Activated CD8-positive, alpha-beta T cell treated with anti-CD3 and anti-CD28 coated beads for 36 hours (primary cell): ENCODE data around the gene FAF1. TPM values are rescaled to one million over a fixed set of nuclear protein-coding genes. Genes with fewer than 3 reads are reported as not detected.

ENCODE experiments used
- ATAC-seq: fragments of 200-7000 bp; cut with Tn5 transposase; one replicate; pipeline ENCODE4 v1.10.0; 2021; ENCODE audit warnings: mild to moderate bottlenecking, moderate library complexity
- CTCF ChIA-PET: fragments of 350-600 bp; sonication (Branson Sonifier 250); formaldehyde crosslinking; loops from one replicate; lab custom pipeline; 2021; ENCODE audit warnings: antibody characterized with exemption; lab: Charles Lee
- POLR2A ChIA-PET: fragments of 350-600 bp; sonication (Branson Sonifier 250); formaldehyde crosslinking; loops from one replicate; lab custom pipeline; 2021; ENCODE audit warnings: antibody characterized with exemption; lab: Charles Lee
- DNase-seq: peaks from one replicate; pipeline ENCODE4 v3.0.0-alpha.2; 2020
- H3K27ac Mint-ChIP-seq: one replicate; pipeline ENCODE4 v1.8.0; 2021; ENCODE audit warnings: mild to moderate bottlenecking, mixed read lengths
- H3K27me3 Mint-ChIP-seq: one replicate; pipeline ENCODE4 v1.8.0; 2021; ENCODE audit warnings: mixed read lengths
- H3K36me3 Mint-ChIP-seq: one replicate; pipeline ENCODE4 v1.8.0; 2021; ENCODE audit warnings: low read depth, mixed read lengths
- H3K4me1 Mint-ChIP-seq: one replicate; pipeline ENCODE4 v1.8.0; 2021; ENCODE audit warnings: low read depth, mixed read lengths
- H3K4me3 Mint-ChIP-seq: one replicate; pipeline ENCODE4 v1.8.0; 2021; ENCODE audit warnings: mild to moderate bottlenecking, moderate library complexity, mixed read lengths
- H3K9me3 Mint-ChIP-seq: one replicate; pipeline ENCODE4 v1.8.0; 2021; ENCODE audit warnings: mixed read lengths
- CTCF ChIP-seq: fragments of 200-600 bp; IDR thresholded peaks from one replicate; pipeline ENCODE4 v1.8.0; 2022; ENCODE audit warnings: antibody characterized with exemption, mild to moderate bottlenecking
- intact Hi-C: fragments of 100-400 bp; cut with micrococcal nuclease; formaldehyde crosslinking; loops from one replicate; pipeline ENCODE4 v1.10.0; 2022
- total RNA-seq, 2 experiments: library from RNA; stranded (reverse); gene quantifications; one replicate each; pipeline ENCODE4 v1.2.3, GENCODE V29; 2021

FAF1 gene
- total RNA-seq, 2 experiments from 2014 or later: 82.2 to 87.0 TPM

GRCh38 chr1:50450861-50451653 lies 509.0 kb downstream of the FAF1 start:
- POLR2A ChIA-PET: no interaction called here
- Mint-ChIP-seq H3K27me3 (no peaks in the 10 kb centered on the region), H3K4me3 (no peak overlapping the region), H3K27ac (peak overlapping the region; percentile 65), H3K9me3 (no peaks in the 10 kb centered on the region), H3K36me3 (no peaks in the 10 kb centered on the region), H3K4me1 (peaks cover 34% of the 10 kb centered on the region)
- peak; percentile 86 for ATAC-seq
- intact Hi-C loops: no loop called here
- TF ChIP-seq CTCF: no peak
- peak; percentile 56 for DNase-seq
- CTCF ChIA-PET: interaction anchor here (1.0 to 1.7 kb wide), 2 partner anchors 9 to 27 kb away, joined by 3 to 5 read pairs; no protein-coding TSS in a partner anchor

- Mint-ChIP-seq H3K27me3 (no peaks in the 10 kb centered on the region), H3K36me3 (peaks cover 4% of the 10 kb centered on the region), H3K9me3 (no peaks in the 10 kb centered on the region), H3K4me1 (peaks cover 24% of the 10 kb centered on the region), H3K4me3 (no peak overlapping the region), H3K27ac (no peak overlapping the region)
- POLR2A ChIA-PET: no interaction called here
- no peak for TF ChIP-seq CTCF
- intact Hi-C loops: no loop called here
- DNase-seq (no peak), ATAC-seq (no peak)
- CTCF ChIA-PET: no interaction called here
These were observed 512.1 kb downstream of the FAF1 start for GRCh38 chr1:50447961-50448360.

- Mint-ChIP-seq H3K27ac (no peak overlapping the region), H3K9me3 (no peaks in the 10 kb centered on the region), H3K4me1 (no peaks in the 10 kb centered on the region), H3K27me3 (no peaks in the 10 kb centered on the region), H3K36me3 (peaks cover 25% of the 10 kb centered on the region), H3K4me3 (no peak overlapping the region)
- ATAC-seq (no peak), DNase-seq (no peak)
- intact Hi-C loops: no loop called here
- ChIA-PET POLR2A (no interaction called here), CTCF (no interaction called here)
- TF ChIP-seq CTCF: no peak
These were observed 518.9 kb downstream of the FAF1 start for GRCh38 chr1:50441183-50441582.

- no peaks in the 10 kb centered on the region for H3K9me3 Mint-ChIP-seq
These were observed 521.1 kb downstream of the FAF1 start for GRCh38 chr1:50438945-50439344.

More at GRCh38 chr1:50438945-50439344, 521.1 kb downstream of the FAF1 start:
- no peak for TF ChIP-seq CTCF
- no peaks in the 10 kb centered on the region for H3K27me3 Mint-ChIP-seq
- no peak overlapping the region for H3K27ac Mint-ChIP-seq
- peaks cover 25% of the 10 kb centered on the region for H3K36me3 Mint-ChIP-seq
- intact Hi-C loops: no loop called here
- ATAC-seq (no peak), DNase-seq (no peak)
- no peaks in the 10 kb centered on the region for H3K4me1 Mint-ChIP-seq
- ChIA-PET POLR2A (no interaction called here), CTCF (no interaction called here)
- no peak overlapping the region for H3K4me3 Mint-ChIP-seq
